Left ventricle myocardium inferior (tissue), 1 donor: ENCODE results near the gene FARP2. TPM values are rescaled to one million over a fixed set of nuclear protein-coding genes. Genes with fewer than 3 reads are reported as not detected.

Experiments
- DNase-seq: peaks from one replicate; pipeline ENCODE4 v3.0.0-alpha.2; 2020
- H3K27ac ChIP-seq: fragments of 200-600 bp; replicated peaks from 2 replicates; pipeline ENCODE4 v1.8.0; 2021
- H3K27me3 ChIP-seq: fragments of 200-600 bp; 2 replicates; pipeline ENCODE4 v1.8.0; 2021; ENCODE audit warnings: low read depth
- H3K36me3 ChIP-seq: fragments of 200-600 bp; 2 replicates; pipeline ENCODE4 v1.8.0; 2021
- H3K4me1 ChIP-seq: fragments of 200-600 bp; 2 replicates; pipeline ENCODE4 v1.8.0; 2021
- H3K4me3 ChIP-seq: fragments of 200-600 bp; 2 replicates; pipeline ENCODE4 v1.8.0; 2021; ENCODE audit warnings: mild to moderate bottlenecking, moderate library complexity
- H3K9me3 ChIP-seq: fragments of 200-600 bp; replicated peaks from 2 replicates; pipeline ENCODE4 v1.8.0; 2021
- CTCF ChIP-seq: fragments of 200-600 bp; IDR thresholded peaks from 2 replicates; pipeline ENCODE4 v1.8.0; 2021; ENCODE audit warnings: antibody characterized with exemption, mild to moderate bottlenecking, borderline replicate concordance
- intact Hi-C: fragments of 100-400 bp; cut with micrococcal nuclease; formaldehyde crosslinking; loops from one replicate; pipeline ENCODE4 v1.11.0; 2022
- total RNA-seq: library from RNA; stranded (reverse); fragmentation: NEBNext Ultra II Directional; extraction: Animal tissue kit (Norgen Biotek cat#: 25700); gene quantifications from one replicate; pipeline ENCODE4 v1.2.1, GENCODE V29; 2021
- donor health status: DM: no; HTN: yes; CAD: no; lungs with severe emphysema.

Gene FARP2
- total RNA-seq, 1 donor from 2014 or later, result 16.5 TPM

GRCh38 chr2:241458687-241459086, 102.6 kb downstream of the FARP2 start:
- no peak for DNase-seq
- peaks cover 12% of the 10 kb centered on the region for H3K36me3 ChIP-seq
- intact Hi-C loops, result no loop called here

GRCh38 chr2:241459520-241459919, 103.4 kb downstream of the FARP2 start:
- no peak overlapping the region for H3K27ac ChIP-seq
- H3K4me1 ChIP-seq, result no peaks in the 10 kb centered on the region
- no peaks in the 10 kb centered on the region for H3K27me3 ChIP-seq
- no peak overlapping the region for H3K4me3 ChIP-seq
- no peak for TF ChIP-seq CTCF
- H3K36me3 ChIP-seq, result peaks cover 14% of the 10 kb centered on the region
- intact Hi-C loops, result no loop called here
- no peak for DNase-seq
- no peaks in the 10 kb centered on the region for H3K9me3 ChIP-seq

More at GRCh38 chr2:241458687-241459086, 102.6 kb downstream of the FARP2 start:
- H3K27ac ChIP-seq, result no peak overlapping the region
- TF ChIP-seq CTCF, result no peak
- H3K4me3 ChIP-seq, result no peak overlapping the region
- no peaks in the 10 kb centered on the region for H3K4me1 ChIP-seq
- H3K9me3 ChIP-seq, result no peaks in the 10 kb centered on the region
- H3K27me3 ChIP-seq, result no peaks in the 10 kb centered on the region

GRCh38 chr2:241460631-241461030, 104.5 kb downstream of the FARP2 start:
- intact Hi-C loops, result no loop called here
- Histone ChIP-seq H3K27ac (no peak overlapping the region), H3K4me3 (no peak overlapping the region), H3K9me3 (no peaks in the 10 kb centered on the region), H3K36me3 (peaks cover 14% of the 10 kb centered on the region), H3K4me1 (no peaks in the 10 kb centered on the region), H3K27me3 (no peaks in the 10 kb centered on the region)
- no peak for TF ChIP-seq CTCF
- DNase-seq, result no peak

- no peak for DNase-seq
- intact Hi-C loops, result no loop called here
- Histone ChIP-seq H3K27me3 (no peaks in the 10 kb centered on the region), H3K9me3 (no peaks in the 10 kb centered on the region), H3K4me3 (no peak overlapping the region), H3K36me3 (peaks cover 14% of the 10 kb centered on the region), H3K4me1 (no peaks in the 10 kb centered on the region), H3K27ac (no peak overlapping the region)
- no peak for TF ChIP-seq CTCF
These were observed 105.9 kb downstream of the FARP2 start for GRCh38 chr2:241461693-241462677.

GRCh38 chr2:241463276-241464135, 107.4 kb downstream of the FARP2 start:
- Histone ChIP-seq H3K9me3 (no peaks in the 10 kb centered on the region), H3K36me3 (peaks cover 21% of the 10 kb centered on the region), H3K27me3 (no peaks in the 10 kb centered on the region), H3K4me1 (no peaks in the 10 kb centered on the region), H3K27ac (no peak overlapping the region), H3K4me3 (no peak overlapping the region)
- no peak for DNase-seq
- intact Hi-C loops, result no loop called here
- TF ChIP-seq CTCF, result no peak
